GM19043 (cell line): Measurements from ENCODE around the gene CEP78.
"Not testable (repeated sequence)": the region's sequence is repeated elsewhere in the genome, so short reads cannot be mapped to it uniquely, and the experiment has no call there.

ENCODE experiments used
- ATAC-seq: cut with Tn5 transposase; IDR thresholded peaks from one replicate; pipeline ENCODE4 v1.9.1; 2021; ENCODE audit warnings: low read depth; ENCODE audit not compliant: unreplicated experiment

Gene CEP78

DNA sequence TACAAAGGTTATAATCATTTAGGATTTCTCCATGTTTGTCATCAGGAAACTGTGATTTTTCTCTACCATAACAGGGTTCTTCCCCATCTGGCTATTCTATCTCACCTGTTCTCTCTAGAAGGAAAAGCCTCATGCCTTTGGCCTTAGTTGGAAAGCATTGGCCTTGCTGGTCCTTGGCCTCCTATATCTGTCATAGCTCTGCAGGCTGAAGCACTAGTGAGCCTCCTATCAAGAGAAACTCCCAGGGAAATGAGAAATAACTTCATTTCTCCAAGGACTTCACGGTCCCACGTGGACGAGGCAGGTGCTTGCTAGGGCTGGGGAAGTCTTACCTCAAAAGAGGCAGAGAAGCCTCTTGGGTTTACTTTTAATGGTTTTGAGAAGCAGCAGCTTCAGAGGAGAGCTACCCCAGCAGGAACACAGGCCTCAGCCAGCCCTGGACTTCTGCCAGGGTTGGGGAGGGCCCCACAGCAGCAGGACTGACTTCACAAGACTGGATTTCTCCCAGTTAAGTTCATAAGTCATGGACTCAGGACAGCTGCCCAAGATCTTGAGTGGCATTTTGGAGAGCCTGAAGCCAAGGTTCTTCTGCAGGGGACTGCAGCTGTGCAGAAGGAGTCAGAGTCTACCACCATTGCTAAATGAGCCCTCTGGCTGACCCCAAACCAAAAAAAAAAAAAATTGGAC, 45.2 kb downstream of the CEP78 start:
- ATAC-seq, result no peak

GRCh38 chr9:78284181-78284580, 48.3 kb downstream of the CEP78 start:
- ATAC-seq, result not testable (repeated sequence)

DNA sequence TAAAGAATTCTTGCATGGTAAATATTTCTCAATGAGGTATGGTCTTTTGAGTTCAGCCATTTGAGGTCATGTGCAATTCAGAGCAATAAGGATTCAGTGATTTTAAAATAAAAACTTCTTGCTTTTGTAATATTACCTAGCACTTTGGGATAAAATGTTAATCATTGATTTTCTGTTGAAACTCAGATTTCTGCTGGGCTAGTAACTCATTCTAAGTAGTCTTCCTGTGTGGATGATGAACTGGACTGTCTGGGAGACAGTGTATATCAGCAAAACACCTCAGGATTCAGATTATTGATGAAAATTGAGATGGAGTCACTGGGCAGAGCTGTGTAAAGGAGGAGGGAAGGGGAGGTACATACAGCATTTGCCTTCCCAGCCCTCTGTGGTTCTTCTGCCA, 50.2 kb downstream of the CEP78 start:
- ATAC-seq, result no peak

- no peak for ATAC-seq
Observed at GRCh38 chr9:78286946-78287388, 51.1 kb downstream of the CEP78 start.

DNA sequence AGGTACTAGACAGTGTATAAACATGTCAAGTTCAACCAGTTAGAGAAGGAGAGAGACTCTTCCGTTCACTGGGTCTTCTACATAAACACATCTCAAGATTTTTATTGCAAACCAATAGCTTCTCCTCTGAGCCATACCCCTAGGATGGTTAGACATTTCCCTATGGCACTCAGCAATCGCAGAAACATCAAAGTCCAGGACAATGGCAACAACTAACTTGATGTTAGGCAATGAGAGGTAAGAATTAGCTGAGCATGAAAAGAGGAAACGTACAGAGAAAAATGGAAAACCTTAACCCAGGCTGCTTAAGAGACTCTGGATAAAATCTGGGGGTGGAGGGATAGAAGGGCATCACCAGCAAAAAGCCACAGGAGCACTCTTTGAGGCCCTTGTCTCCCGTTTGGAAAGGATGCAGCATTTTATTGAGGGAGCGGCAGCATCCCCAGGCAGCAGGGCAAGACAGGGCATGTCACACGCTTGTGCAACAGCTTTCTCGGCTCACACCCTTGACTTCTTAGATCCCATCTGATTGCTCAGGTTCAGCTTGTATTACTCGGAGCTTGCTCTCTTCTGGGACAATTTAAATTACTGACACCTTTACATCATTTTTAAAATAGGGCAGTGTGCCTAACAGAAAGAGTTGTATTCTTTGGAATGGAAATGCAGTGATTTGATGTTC, 52.5 kb downstream of the CEP78 start:
- ATAC-seq, result no peak

- no peak for ATAC-seq
Observed at GRCh38 chr9:78289474-78289873, 53.6 kb downstream of the CEP78 start.

GRCh38 chr9:78291240-78291925, 55.5 kb downstream of the CEP78 start:
- ATAC-seq, result no peak

DNA sequence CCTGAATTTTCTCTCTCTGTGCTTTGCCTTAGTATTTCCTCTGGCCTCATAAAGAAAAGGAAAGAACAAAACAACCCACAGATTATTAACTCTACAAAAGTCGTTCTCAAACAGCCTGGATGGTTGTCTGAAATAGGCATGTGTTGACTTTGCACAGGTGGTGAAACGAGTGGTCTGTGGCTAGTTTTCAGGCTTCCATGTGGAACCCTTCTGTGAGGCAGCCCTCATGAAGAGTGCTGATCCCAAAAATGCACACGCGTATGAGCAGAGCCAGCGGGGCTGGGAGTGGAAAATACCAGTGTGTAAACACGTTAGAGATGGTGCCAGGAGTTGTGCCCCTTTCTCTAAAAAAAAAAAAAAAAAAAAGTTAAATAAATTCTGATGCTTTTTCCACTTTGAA, 56.2 kb downstream of the CEP78 start:
- no peak for ATAC-seq

- no peak for ATAC-seq
Observed at GRCh38 chr9:78292716-78293497, 57.0 kb downstream of the CEP78 start.

GRCh38 chr9:78294290-78295176, 58.7 kb downstream of the CEP78 start:
- no peak for ATAC-seq

DNA sequence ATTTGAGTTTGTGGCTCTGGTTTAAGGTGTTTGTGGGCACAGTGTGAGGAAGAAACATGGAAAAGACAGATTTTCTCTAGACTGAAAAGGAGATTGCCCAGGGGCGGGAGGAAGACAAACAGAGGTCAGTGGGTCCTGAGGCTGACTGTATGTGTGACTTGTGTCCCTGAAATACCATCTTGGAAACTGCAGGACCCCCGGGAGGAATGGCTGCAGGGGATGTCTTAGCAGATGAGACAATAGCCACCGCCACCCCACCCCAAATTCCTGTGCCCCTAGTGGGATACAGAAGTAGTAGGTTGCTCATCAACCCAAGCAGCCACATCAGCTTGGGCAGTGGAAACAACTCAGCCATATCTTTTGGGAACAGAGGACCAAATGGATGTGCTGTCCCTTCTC, 59.3 kb downstream of the CEP78 start:
- ATAC-seq, result no peak

- ATAC-seq, result no peak
Observed at GRCh38 chr9:78295731-78296130, 59.9 kb downstream of the CEP78 start.

- ATAC-seq, result no peak
Observed at GRCh38 chr9:78296201-78296892, 60.5 kb downstream of the CEP78 start.

GRCh38 chr9:78296893-78297671, 61.2 kb downstream of the CEP78 start, which contains the start of gene PSAT1:
Gene PSAT1 (plus strand): TSS chr9:78297125. CDS start chr9:78297211, 86 bp downstream.
- ATAC-seq, result peak; percentile 96

GRCh38 chr9:78297672-78297961, 61.7 kb downstream of the CEP78 start:
- peak; percentile 45 for ATAC-seq

- ATAC-seq, result no peak
Observed at GRCh38 chr9:78298046-78298765, 62.3 kb downstream of the CEP78 start.

GRCh38 chr9:78300209-78300608, 64.3 kb downstream of the CEP78 start:
- ATAC-seq, result no peak

DNA sequence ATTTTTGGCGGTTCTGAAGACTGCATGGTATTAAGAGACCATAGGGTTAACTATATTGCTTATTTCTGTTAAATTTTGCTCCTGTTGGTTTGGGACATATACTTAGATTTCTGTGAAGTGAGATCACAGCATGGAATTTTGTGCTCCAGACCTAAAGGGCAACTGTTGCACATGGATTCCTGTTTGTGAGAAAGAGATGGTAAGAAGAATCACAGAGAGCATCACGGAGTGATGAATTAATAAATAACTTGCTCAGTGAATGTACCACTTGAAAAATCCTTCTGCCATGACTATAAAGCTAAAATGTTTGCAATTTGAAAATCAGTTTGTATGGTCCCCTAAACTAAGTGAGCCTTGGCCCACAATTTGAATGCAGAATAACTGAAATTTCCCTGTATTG, 65.6 kb downstream of the CEP78 start:
- no peak for ATAC-seq
